Kidney (tissue), 14 donors: ENCODE results near the gene SNTA1. TPM values are rescaled to one million over a fixed set of nuclear protein-coding genes. Genes with fewer than 3 reads are reported as not detected.

ENCODE experiments used
- DNase-seq, 5 donors: peaks; one replicate each; pipeline ENCODE4 v3.0.0-alpha.2; 2013 to 2020
- FAIRE-seq: peaks from 2 replicates; lab custom pipeline; 2012; peaks lifted over from hg19 to GRCh38; lab: Jason Lieb, UNC
- H3K27ac ChIP-seq, 2 donors: one replicate each; pipeline ENCODE4 v1.7.0; 2013; ENCODE audit warnings: low read depth in 2 of 2, low read length in 2 of 2, inconsistent platforms in 1 of 2
- H3K27me3 ChIP-seq: one replicate; pipeline ENCODE4 v1.7.1; 2013; ENCODE audit warnings: low read length, inconsistent platforms; ENCODE audit not compliant: control insufficient read depth, insufficient read depth
- H3K36me3 ChIP-seq, 3 donors: one replicate each; pipeline versions ENCODE4 v1.7.0 to v1.7.1; 2013; ENCODE audit warnings: low read length in 3 of 3, control low read depth in 1 of 3, inconsistent platforms in 1 of 3; ENCODE audit not compliant: insufficient read depth in 3 of 3, control insufficient read depth in 2 of 3
- H3K4me1 ChIP-seq, 3 donors: one replicate each; pipeline versions ENCODE4 v1.7.0 to v1.7.1; 2013; ENCODE audit warnings: low read length in 3 of 3, inconsistent platforms in 1 of 3, low read depth in 1 of 3; ENCODE audit not compliant: control insufficient read depth in 2 of 3, insufficient read depth in 2 of 3
- H3K4me3 ChIP-seq, 3 donors: one replicate each; pipeline versions ENCODE4 v1.7.0 to v1.8.1; 2013; ENCODE audit warnings: low read length in 3 of 3, control low read depth in 1 of 3, inconsistent platforms in 1 of 3
- H3K9ac ChIP-seq, 3 donors: one replicate each; pipeline versions ENCODE4 v1.7.0 to v1.7.1; 2013; ENCODE audit warnings: low read length in 3 of 3, control low read depth in 1 of 3, inconsistent platforms in 1 of 3
- H3K9me3 ChIP-seq, 3 donors: one replicate each; pipeline versions ENCODE4 v1.7.0 to v1.7.1; 2013; ENCODE audit warnings: low read length in 3 of 3, control low read depth in 1 of 3, inconsistent platforms in 1 of 3; ENCODE audit not compliant: control insufficient read depth in 2 of 3, insufficient read depth in 1 of 3
- CTCF ChIP-seq: IDR thresholded peaks from 3 replicates; pipeline ENCODE4 v1.5.1; 2012; ENCODE audit warnings: mild to moderate bottlenecking, moderate library complexity, borderline replicate concordance; ENCODE audit not compliant: insufficient read depth; ENCODE audit errors: extremely low read depth
- intact Hi-C: fragments of 100-400 bp; cut with DNase I; formaldehyde crosslinking; loops from one replicate; pipeline ENCODE4 v1.11.1; 2022
- polyA plus RNA-seq: library from polyadenylated mRNA; stranded (reverse); fragments of 350-450 nt; fragmentation: Illumina TruSeq; extraction: RNeasy Lipid Tissue Mini Kit (QIAGEN cat#74804); gene quantifications from one replicate; pipeline ENCODE4 v1.2.3, GENCODE V29; 2014; ENCODE audit warnings: low read depth, low replicate concordance; ENCODE audit not compliant: insufficient read depth
- total RNA-seq: library from RNA; stranded (reverse); fragmentation: NEBNext Ultra II Directional; extraction: Animal tissue kit (Norgen Biotek cat#: 25700); gene quantifications from one replicate; pipeline ENCODE4 v1.2.1, GENCODE V29; 2021
- donor health status: control.
- donor health status: control.
- donor health status: control.
- donor health status: control.
- donor health status: control.
- donor health status: DM: yes; HTN: yes; CAD: no.
- donor health status: Normal renal cell carcinoma (clear cell type).

Gene SNTA1
- total and polyA plus RNA-seq, 2 donors from 2014 or later: 12.2 to 53.6 TPM

GRCh38 chr20:33445881-33446625 is 2.5 kb upstream of the SNTA1 start:
- no peak overlapping the region for H3K4me3 ChIP-seq
- no peak for TF ChIP-seq CTCF
- no peaks in the 10 kb centered on the region for H3K9me3 ChIP-seq
- no peaks in the 10 kb centered on the region for H3K36me3 ChIP-seq
- no peak overlapping the region for H3K27ac ChIP-seq
- DNase-seq (no peak), FAIRE-seq (no peak)
- H3K9ac ChIP-seq: no peak overlapping the region
- intact Hi-C loops: no loop called here
- peaks cover 0 to 14% (median 10%) of the 10 kb centered on the region in 3 donors for H3K4me1 ChIP-seq
- no peaks in the 10 kb centered on the region for H3K27me3 ChIP-seq

GRCh38 chr20:33444797-33445560 is 1.4 kb upstream of the SNTA1 start:
- no peaks in the 10 kb centered on the region for H3K27me3 ChIP-seq
- no peaks in the 10 kb centered on the region for H3K36me3 ChIP-seq
- H3K4me3 ChIP-seq: no peak overlapping the region
- no peak overlapping the region for H3K9ac ChIP-seq
- TF ChIP-seq CTCF: peak; percentile 21
- no peaks in the 10 kb centered on the region for H3K9me3 ChIP-seq
- no peak for DNase-seq
- peaks cover 0 to 15% (median 10%) of the 10 kb centered on the region in 3 donors for H3K4me1 ChIP-seq
- H3K27ac ChIP-seq: no peak overlapping the region
- intact Hi-C loops: no loop called here
- no peak for FAIRE-seq

GRCh38 chr20:33443006-33443511 is 504 bp downstream of the SNTA1 start:
- Histone ChIP-seq H3K27me3 (no peaks in the 10 kb centered on the region), H3K4me1 (peaks cover 0 to 15% (median 13%) of the 10 kb centered on the region in 3 donors), H3K4me3 (peak overlapping the region in 2 of 3 donors; percentile 62 to 67), H3K27ac (peak overlapping the region; percentile 20 to 32), H3K9me3 (no peaks in the 10 kb centered on the region), H3K36me3 (no peaks in the 10 kb centered on the region), H3K9ac (peak overlapping the region in 2 of 3 donors; percentile 9 to 55)
- TF ChIP-seq CTCF: no peak
- peak in 4 of 5 donors; percentile 22 to 84 (median 71) for DNase-seq
- intact Hi-C loops: no loop called here
- no peak for FAIRE-seq
